T-helper 2 cell treated with Interferon-gamma antibody and Interleukin-4, amounts not matched to agents 100 ng/mL and 5 ng/mL, for 36 hours (primary cell): Measurements from ENCODE around the gene FAM222A. TPM values are rescaled to one million over a fixed set of nuclear protein-coding genes. Genes with fewer than 3 reads are reported as not detected.

ENCODE experiments used
- intact Hi-C: fragments of 100-400 bp; cut with micrococcal nuclease; formaldehyde crosslinking; loops from one replicate; pipeline ENCODE4 v1.15.1; 2023
- total RNA-seq: library from RNA; stranded (reverse); gene quantifications from 2 replicates; pipeline ENCODE4 v1.2.3, GENCODE V29; 2022

The FAM222A gene
- total RNA-seq, 1 donor from 2014 or later: 1.4 TPM

GRCh38 chr12:109818253-109818652 lies 104.6 kb downstream of the FAM222A start:
- intact Hi-C loops: no loop called here

- intact Hi-C loops: no loop called here
Measured at GRCh38 chr12:109818905-109819500, 105.4 kb downstream of the FAM222A start.

Other genes with a start within 250 kb of the FAM222A start
- gene KCTD10, start 236.5 kb upstream of the FAM222A start, total RNA-seq: 32.3 and 36.5 TPM in 2 replicates
- gene UBE3B, start 236.2 kb upstream of the FAM222A start, total RNA-seq: 30.2 and 34.6 TPM in 2 replicates
- gene MMAB, start 140.3 kb upstream of the FAM222A start, total RNA-seq: 32.2 and 36.2 TPM in 2 replicates
- gene MVK, start 140.0 kb upstream of the FAM222A start, total RNA-seq: 14.6 and 15.6 TPM in 2 replicates
- gene TRPV4, start 119.6 kb downstream of the FAM222A start, total RNA-seq: not detected in 2 replicates
- 23.9 and 24.8 TPM in 2 replicates for gene GLTP, start 166.7 kb downstream of the FAM222A start, total RNA-seq
- gene TCHP, start 186.4 kb downstream of the FAM222A start, total RNA-seq: 36.8 and 37.2 TPM in 2 replicates